Endothelial cell of umbilical vein (primary cell): ENCODE results near the gene FKRP.

Experiments used
- EZH2 ChIP-seq: IDR thresholded peaks from 2 replicates; pipeline ENCODE4 v1.6.1; 2012; ENCODE audit warnings: borderline replicate concordance, low read depth, mild to moderate bottlenecking, moderate library complexity, low read length, inconsistent platforms; ENCODE audit not compliant: severe bottlenecking
- MYC ChIP-seq: IDR thresholded peaks from one replicate; pipeline ENCODE4 v1.6.1; 2011; ENCODE audit warnings: mild to moderate bottlenecking, low read depth, low read length
- POLR2A ChIP-seq: IDR thresholded peaks from 2 replicates; pipeline ENCODE4 v1.6.1; 2012; ENCODE audit warnings: low read depth, mild to moderate bottlenecking, control low read depth, low read length
- TF ChIP-seq, protein P1 (sequence below), 2 donors: IDR thresholded peaks; 1 replicate in 1 of 2; 2 replicates in 1 of 2; pipeline ENCODE4 v1.5.1; 2011; ENCODE audit warnings: low read length in 2 of 2, mild to moderate bottlenecking in 2 of 2, moderate library complexity in 2 of 2, control low read depth in 1 of 2, inconsistent platforms in 1 of 2, low read depth in 1 of 2; ENCODE audit not compliant: insufficient read depth in 1 of 2; ENCODE audit errors: extremely low read depth in 1 of 2
- TF ChIP-seq, protein P2 (sequence below): IDR thresholded peaks from 2 replicates; pipeline ENCODE4 v1.6.1; 2011; ENCODE audit not compliant: insufficient read depth, insufficient read length

DNA sequence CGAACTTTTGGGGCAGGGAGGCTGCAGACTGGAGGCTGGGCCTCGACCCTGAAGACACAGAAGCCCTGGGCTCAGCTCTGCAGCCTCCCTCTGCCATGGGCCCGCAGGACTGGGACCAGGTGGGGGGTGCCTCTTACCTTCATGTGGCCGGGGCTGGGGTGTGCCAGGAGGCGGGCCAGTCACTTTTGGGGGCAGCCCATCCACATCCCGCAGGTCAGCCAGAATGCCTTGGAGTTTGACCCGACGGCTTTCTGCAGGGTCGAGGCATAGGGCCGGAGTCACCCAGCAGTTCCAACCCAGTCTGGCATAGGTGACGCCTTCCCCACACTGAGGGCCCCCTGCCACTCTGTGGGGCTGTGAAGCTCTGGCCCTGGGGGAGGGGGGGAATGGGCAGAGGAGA, 18.1 kb upstream of the FKRP start:
- TF ChIP-seq EZH2, result no peak
- TF ChIP-seq, protein P1, sequence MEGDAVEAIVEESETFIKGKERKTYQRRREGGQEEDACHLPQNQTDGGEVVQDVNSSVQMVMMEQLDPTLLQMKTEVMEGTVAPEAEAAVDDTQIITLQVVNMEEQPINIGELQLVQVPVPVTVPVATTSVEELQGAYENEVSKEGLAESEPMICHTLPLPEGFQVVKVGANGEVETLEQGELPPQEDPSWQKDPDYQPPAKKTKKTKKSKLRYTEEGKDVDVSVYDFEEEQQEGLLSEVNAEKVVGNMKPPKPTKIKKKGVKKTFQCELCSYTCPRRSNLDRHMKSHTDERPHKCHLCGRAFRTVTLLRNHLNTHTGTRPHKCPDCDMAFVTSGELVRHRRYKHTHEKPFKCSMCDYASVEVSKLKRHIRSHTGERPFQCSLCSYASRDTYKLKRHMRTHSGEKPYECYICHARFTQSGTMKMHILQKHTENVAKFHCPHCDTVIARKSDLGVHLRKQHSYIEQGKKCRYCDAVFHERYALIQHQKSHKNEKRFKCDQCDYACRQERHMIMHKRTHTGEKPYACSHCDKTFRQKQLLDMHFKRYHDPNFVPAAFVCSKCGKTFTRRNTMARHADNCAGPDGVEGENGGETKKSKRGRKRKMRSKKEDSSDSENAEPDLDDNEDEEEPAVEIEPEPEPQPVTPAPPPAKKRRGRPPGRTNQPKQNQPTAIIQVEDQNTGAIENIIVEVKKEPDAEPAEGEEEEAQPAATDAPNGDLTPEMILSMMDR (IDR thresholded peaks at IDR 0.05; ENCODE audit: extremely low read depth in 1 of 2, insufficient read depth in 1 of 2, low read depth in 1 of 2, low read length in 2 of 2), result no peak
- TF ChIP-seq, protein P2, sequence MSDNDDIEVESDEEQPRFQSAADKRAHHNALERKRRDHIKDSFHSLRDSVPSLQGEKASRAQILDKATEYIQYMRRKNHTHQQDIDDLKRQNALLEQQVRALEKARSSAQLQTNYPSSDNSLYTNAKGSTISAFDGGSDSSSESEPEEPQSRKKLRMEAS, result no peak
- no peak for TF ChIP-seq POLR2A
- no peak for TF ChIP-seq MYC
